ENCODE results near the gene GABBR2. TPM values are rescaled to one million over a fixed set of nuclear protein-coding genes. Genes with fewer than 3 reads are reported as not detected.
"Not testable (repeated sequence)": the region's sequence is repeated elsewhere in the genome, so short reads cannot be mapped to it uniquely, and the experiment has no call there.

Gene GABBR2
- total RNA-seq, 1 experiment from 2014 or later = not detected

DNA sequence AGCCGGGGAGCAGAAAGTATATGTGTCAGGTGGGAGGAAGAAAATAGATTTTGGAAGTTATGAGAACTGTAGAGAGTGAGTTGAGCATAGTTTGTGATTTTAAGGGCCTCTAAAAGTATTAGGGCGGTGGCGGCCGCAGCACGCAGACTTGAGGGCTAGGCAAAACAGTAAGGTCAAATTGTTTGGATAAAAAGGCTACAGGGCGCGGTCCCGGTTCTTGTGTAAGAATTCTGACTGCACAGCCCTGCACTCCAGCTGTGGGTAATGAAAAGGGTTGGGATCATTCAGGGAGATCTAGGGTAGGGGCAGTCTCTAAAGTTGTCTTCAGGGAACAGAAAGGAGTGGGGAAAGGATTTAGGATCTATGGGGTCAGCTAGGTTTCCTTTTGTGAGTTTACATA lies 441.2 kb downstream of the GABBR2 start:
- H3K4me3 Mint-ChIP-seq (ENCODE audit: unreplicated experiment); H3K27ac Mint-ChIP-seq (ENCODE audit: low read depth, unreplicated experiment); H3K9me3 Mint-ChIP-seq (ENCODE audit: unreplicated experiment); DNase-seq (ENCODE audit: unreplicated experiment); CTCF ChIA-PET; BruUV-seq (replicated peaks); intact Hi-C loops (cut with micrococcal nuclease); H3K36me3 Mint-ChIP-seq (ENCODE audit: insufficient read depth, unreplicated experiment): not testable (repeated sequence)
- peaks cover 22% of the 10 kb centered on the region for H3K27me3 Mint-ChIP-seq (ENCODE audit: insufficient read depth, unreplicated experiment)
- peaks cover 14% of the 10 kb centered on the region for H3K4me1 Mint-ChIP-seq (ENCODE audit: insufficient read depth, unreplicated experiment)
- POLR2A ChIA-PET = interaction anchor here (1.6 kb wide), 1 partner anchor 11 kb away, joined by 4 read pairs; no protein-coding TSS in a partner anchor

DNA sequence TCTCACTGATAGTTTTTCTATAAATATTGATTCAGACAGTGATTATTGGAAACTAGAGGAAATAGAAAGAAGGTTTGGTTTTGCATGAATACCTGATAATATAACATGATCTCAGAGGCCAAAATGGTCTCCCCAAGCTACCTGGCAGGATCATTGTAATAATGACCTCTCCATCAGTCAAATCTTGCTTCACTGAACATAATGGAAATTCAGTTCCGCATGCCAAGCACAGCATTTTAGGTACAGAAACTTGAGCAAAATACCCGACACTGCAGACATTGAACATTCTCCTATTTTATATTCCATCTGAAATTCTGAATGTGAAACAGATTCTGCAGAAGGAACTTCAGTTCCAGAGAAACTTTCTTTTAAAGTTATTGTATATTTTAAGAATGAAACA lies 444.2 kb downstream of the GABBR2 start:
- intact Hi-C loops (cut with micrococcal nuclease) = no loop called here
- Mint-ChIP-seq H3K4me3 (ENCODE audit: unreplicated experiment) (no peak overlapping the region), H3K27ac (ENCODE audit: low read depth, unreplicated experiment) (no peak overlapping the region), H3K4me1 (ENCODE audit: insufficient read depth, unreplicated experiment) (peaks cover 14% of the 10 kb centered on the region), H3K36me3 (ENCODE audit: insufficient read depth, unreplicated experiment) (no peaks in the 10 kb centered on the region), H3K9me3 (ENCODE audit: unreplicated experiment) (no peaks in the 10 kb centered on the region), H3K27me3 (ENCODE audit: insufficient read depth, unreplicated experiment) (peaks cover 5% of the 10 kb centered on the region)
- DNase-seq (ENCODE audit: unreplicated experiment) = no peak
- BruUV-seq (replicated peaks) = no TSS peak
- ChIA-PET POLR2A (interaction anchor here (1.1 to 1.7 kb wide), 2 partner anchors 9 to 153 kb away, joined by 4 to 10 read pairs; partner anchors contain the start of gene TBC1D2), CTCF (interaction anchor here (0.6 to 2.8 kb wide), 19 partner anchors 11 to 716 kb away, joined by 3 to 29 read pairs (median 4); no protein-coding TSS in a partner anchor)
- TF ChIP-seq, protein P1, sequence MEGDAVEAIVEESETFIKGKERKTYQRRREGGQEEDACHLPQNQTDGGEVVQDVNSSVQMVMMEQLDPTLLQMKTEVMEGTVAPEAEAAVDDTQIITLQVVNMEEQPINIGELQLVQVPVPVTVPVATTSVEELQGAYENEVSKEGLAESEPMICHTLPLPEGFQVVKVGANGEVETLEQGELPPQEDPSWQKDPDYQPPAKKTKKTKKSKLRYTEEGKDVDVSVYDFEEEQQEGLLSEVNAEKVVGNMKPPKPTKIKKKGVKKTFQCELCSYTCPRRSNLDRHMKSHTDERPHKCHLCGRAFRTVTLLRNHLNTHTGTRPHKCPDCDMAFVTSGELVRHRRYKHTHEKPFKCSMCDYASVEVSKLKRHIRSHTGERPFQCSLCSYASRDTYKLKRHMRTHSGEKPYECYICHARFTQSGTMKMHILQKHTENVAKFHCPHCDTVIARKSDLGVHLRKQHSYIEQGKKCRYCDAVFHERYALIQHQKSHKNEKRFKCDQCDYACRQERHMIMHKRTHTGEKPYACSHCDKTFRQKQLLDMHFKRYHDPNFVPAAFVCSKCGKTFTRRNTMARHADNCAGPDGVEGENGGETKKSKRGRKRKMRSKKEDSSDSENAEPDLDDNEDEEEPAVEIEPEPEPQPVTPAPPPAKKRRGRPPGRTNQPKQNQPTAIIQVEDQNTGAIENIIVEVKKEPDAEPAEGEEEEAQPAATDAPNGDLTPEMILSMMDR (IDR thresholded peaks at IDR 0.05; ENCODE audit: unreplicated experiment) = no peak

DNA sequence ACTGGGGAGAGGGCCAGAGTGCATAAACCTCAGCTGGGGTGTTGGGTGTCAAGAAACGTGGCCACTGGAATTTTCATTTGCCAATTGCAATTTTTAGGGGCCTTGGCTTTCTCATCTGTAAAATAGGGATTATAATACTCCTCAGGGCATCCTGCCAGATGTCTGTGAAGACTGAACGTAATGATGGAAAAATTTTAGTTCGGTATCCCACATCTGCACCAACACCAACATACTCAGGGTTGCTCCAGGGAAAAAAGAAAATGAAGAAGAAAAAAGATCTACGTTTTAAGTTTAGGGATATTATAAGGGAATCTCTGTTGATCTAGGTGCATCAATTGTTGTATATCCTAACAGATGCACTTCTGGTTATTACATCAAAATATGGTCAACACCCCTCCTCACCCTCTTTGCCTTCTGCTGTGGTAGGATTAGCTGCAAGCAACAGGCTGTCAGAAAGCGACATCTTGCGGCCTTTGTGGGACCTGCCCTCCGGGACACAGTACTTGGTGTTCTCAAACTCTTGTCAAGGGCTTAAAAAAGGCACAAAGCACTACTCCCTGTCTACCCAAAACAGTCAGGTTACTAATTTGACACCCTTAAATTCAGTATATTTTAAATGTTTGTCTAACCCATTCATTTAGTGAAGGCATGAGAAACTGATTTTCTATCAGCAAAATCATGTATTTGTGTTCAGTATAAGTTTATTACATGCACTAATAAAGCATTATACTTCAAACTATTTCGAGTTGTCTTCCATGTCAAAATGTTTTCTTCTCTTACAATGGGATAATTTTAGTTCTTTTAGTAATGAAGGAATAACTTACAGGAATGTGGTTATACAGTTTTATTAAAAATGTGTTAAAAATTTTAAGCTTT lies 445.0 kb downstream of the GABBR2 start:
- H3K4me3 Mint-ChIP-seq (ENCODE audit: unreplicated experiment) = no peak overlapping the region
- BruUV-seq (replicated peaks) = no TSS peak
- no peaks in the 10 kb centered on the region for H3K9me3 Mint-ChIP-seq (ENCODE audit: unreplicated experiment)
- H3K4me1 Mint-ChIP-seq (ENCODE audit: insufficient read depth, unreplicated experiment) = peaks cover 14% of the 10 kb centered on the region
- peak; percentile 83 for DNase-seq (ENCODE audit: unreplicated experiment)
- no peak overlapping the region for H3K27ac Mint-ChIP-seq (ENCODE audit: low read depth, unreplicated experiment)
- H3K36me3 Mint-ChIP-seq (ENCODE audit: insufficient read depth, unreplicated experiment) = no peaks in the 10 kb centered on the region
- intact Hi-C loops (cut with micrococcal nuclease) = loop anchor here (1.0 to 2.0 kb wide), 5 partner anchors 58 to 340 kb away; partner anchors contain the start of gene CORO2A
- no peaks in the 10 kb centered on the region for H3K27me3 Mint-ChIP-seq (ENCODE audit: insufficient read depth, unreplicated experiment)
- CTCF ChIA-PET = interaction anchor here (0.6 to 2.8 kb wide), 32 partner anchors 8 to 1558 kb away, joined by 3 to 29 read pairs (median 4); partner anchors contain the start of genes CORO2A, NR4A3 and TRMO
- POLR2A ChIA-PET = interaction anchor here (1.1 to 1.7 kb wide), 2 partner anchors 8 to 152 kb away, joined by 4 to 10 read pairs; partner anchors contain the start of gene TBC1D2
- TF ChIP-seq, protein P1 (IDR thresholded peaks at IDR 0.05; ENCODE audit: unreplicated experiment) = peak; percentile 96

DNA sequence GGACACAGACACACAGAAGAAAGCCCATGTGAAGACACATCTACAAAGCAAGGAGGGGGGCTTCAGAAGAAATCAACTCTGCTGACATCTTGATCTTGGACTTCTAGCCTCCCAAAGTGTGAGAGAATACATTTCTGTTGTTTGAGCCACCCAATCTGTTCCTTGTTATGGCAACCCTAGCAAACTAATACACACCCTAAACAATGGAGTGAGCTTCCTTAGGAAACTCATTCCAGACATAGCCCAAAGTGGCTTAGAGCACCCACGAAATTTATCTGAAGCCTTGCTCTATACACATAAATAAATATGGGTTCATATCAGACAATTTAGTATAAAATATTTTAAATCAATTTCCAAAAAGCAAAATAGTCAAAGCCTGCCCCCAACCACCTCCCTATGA lies 445.7 kb downstream of the GABBR2 start:
- no peak for DNase-seq (ENCODE audit: unreplicated experiment)
- BruUV-seq (replicated peaks) = no TSS peak
- Mint-ChIP-seq H3K4me3 (ENCODE audit: unreplicated experiment) (no peak overlapping the region), H3K36me3 (ENCODE audit: insufficient read depth, unreplicated experiment) (no peaks in the 10 kb centered on the region), H3K27ac (ENCODE audit: low read depth, unreplicated experiment) (no peak overlapping the region), H3K27me3 (ENCODE audit: insufficient read depth, unreplicated experiment) (no peaks in the 10 kb centered on the region), H3K4me1 (ENCODE audit: insufficient read depth, unreplicated experiment) (peaks cover 12% of the 10 kb centered on the region), H3K9me3 (ENCODE audit: unreplicated experiment) (no peaks in the 10 kb centered on the region)
- TF ChIP-seq, protein P1 (IDR thresholded peaks at IDR 0.05; ENCODE audit: unreplicated experiment) = no peak
- ChIA-PET POLR2A (interaction anchor here (1.7 kb wide), 1 partner anchor 8 kb away, joined by 10 read pairs; the partner anchor contains the start of gene TBC1D2), CTCF (interaction anchor here (0.6 to 2.8 kb wide), 23 partner anchors 8 to 1559 kb away, joined by 3 to 29 read pairs (median 4); partner anchors contain the start of genes CORO2A, NR4A3 and TRMO)
- intact Hi-C loops (cut with micrococcal nuclease) = loop anchor here (1.0 to 2.0 kb wide), 5 partner anchors 58 to 340 kb away; partner anchors contain the start of gene CORO2A

All from MCF 10A (cell line).